ENCODE data around the gene DNA2.

DNA2 gene

GRCh38 chr10:68446179-68446578 lies 25.6 kb downstream of the DNA2 start:
- no peak for DNase-seq

- DNase-seq, result no peak
Measured at GRCh38 chr10:68442971-68443370, 28.8 kb downstream of the DNA2 start.

GRCh38 chr10:68440898-68441297 lies 30.9 kb downstream of the DNA2 start:
- DNase-seq, result no peak

GRCh38 chr10:68435803-68436202 lies 36.0 kb downstream of the DNA2 start:
- DNase-seq, result no peak

GRCh38 chr10:68434657-68435056 lies 37.1 kb downstream of the DNA2 start:
- no peak for DNase-seq

- DNase-seq, result no peak
Measured at GRCh38 chr10:68428396-68429104, 43.2 kb downstream of the DNA2 start.

GRCh38 chr10:68424454-68425014 lies 47.2 kb downstream of the DNA2 start:
- DNase-seq, result no peak

GRCh38 chr10:68423522-68423921 lies 48.3 kb downstream of the DNA2 start:
- DNase-seq, result no peak

- no peak for DNase-seq
Measured at GRCh38 chr10:68419376-68419775, 52.4 kb downstream of the DNA2 start.

- DNase-seq, result no peak
Measured at GRCh38 chr10:68408898-68409518, 62.8 kb downstream of the DNA2 start.

GRCh38 chr10:68406815-68407548 lies 64.8 kb downstream of the DNA2 start, which contains the start of gene RUFY2:
Gene RUFY2, minus strand, starts transcription at chr10:68407277. Its CDS starts 88 bp downstream, at chr10:68407189.
- peak; percentile 69 for DNase-seq

GRCh38 chr10:68406111-68406814 lies 65.5 kb downstream of the DNA2 start:
- peak; percentile 73 for DNase-seq

GRCh38 chr10:68403701-68404100 lies 68.1 kb downstream of the DNA2 start:
- no peak for DNase-seq

- no peak for DNase-seq
Measured at GRCh38 chr10:68402276-68402675, 69.5 kb downstream of the DNA2 start.

- DNase-seq, result no peak
Measured at GRCh38 chr10:68397005-68397404, 74.8 kb downstream of the DNA2 start.

- no peak for DNase-seq
Measured at GRCh38 chr10:68385740-68386139, 86.0 kb downstream of the DNA2 start.

GRCh38 chr10:68371604-68372003 lies 100.2 kb downstream of the DNA2 start:
- DNase-seq, result no peak

- DNase-seq, result no peak
Measured at GRCh38 chr10:68367121-68367520, 104.7 kb downstream of the DNA2 start.

GRCh38 chr10:68366600-68366999 lies 105.2 kb downstream of the DNA2 start:
- DNase-seq, result no peak

GRCh38 chr10:68365611-68366010 lies 106.2 kb downstream of the DNA2 start:
- no peak for DNase-seq

- DNase-seq, result no peak
Measured at GRCh38 chr10:68364101-68364886, 107.5 kb downstream of the DNA2 start.
